HG02763 (cell line): Measurements from ENCODE around the gene TRIP6.
"Not testable (repeated sequence)": the region's sequence is repeated elsewhere in the genome, so short reads cannot be mapped to it uniquely, and the experiment has no call there.

Experiments used
- ATAC-seq: cut with Tn5 transposase; IDR thresholded peaks from one replicate; pipeline ENCODE4 v1.9.1; 2021; ENCODE audit warnings: mild to moderate bottlenecking, moderate library complexity; ENCODE audit not compliant: unreplicated experiment

The TRIP6 gene

DNA sequence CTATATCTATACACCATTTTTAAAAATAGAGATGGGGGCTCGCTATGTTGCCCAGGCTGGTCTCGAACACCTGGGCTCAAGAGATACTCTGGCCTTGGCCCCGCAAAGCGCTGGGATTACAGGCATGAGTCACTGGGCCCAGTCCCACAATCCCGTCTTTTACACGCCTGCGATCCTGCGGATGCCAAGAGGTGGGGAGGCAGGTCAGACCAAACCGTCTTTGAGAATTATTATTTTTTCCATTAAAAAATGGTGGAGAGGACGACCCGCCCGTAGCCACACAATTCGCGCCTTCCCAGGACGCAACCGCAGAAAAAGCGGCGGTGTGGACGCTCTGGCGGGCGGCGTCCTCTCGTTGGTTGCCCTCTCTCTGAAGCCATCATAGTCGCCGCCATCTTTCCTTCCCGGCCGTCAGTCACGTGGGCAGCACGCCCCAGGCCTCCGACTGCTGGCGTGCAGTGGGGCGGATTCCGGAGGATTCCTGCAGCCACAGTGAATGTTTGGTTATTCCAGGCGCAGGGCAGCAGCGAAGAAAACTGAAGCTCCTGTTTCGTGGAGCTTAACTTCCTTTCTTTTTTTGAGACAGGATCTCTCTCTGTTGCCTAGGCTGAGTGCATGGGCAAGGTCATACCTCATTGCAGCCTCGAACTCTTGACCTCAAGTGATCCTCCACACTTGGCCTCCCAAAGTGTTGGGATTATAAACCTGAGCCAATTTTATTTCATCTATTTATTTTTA lies 29.9 kb upstream of the TRIP6 start:
- ATAC-seq = peak; percentile 76

GRCh38 chr7:100839361-100839760 lies 27.8 kb upstream of the TRIP6 start:
- ATAC-seq = no peak

- no peak for ATAC-seq
These were observed 26.6 kb upstream of the TRIP6 start for GRCh38 chr7:100840470-100841100.

DNA sequence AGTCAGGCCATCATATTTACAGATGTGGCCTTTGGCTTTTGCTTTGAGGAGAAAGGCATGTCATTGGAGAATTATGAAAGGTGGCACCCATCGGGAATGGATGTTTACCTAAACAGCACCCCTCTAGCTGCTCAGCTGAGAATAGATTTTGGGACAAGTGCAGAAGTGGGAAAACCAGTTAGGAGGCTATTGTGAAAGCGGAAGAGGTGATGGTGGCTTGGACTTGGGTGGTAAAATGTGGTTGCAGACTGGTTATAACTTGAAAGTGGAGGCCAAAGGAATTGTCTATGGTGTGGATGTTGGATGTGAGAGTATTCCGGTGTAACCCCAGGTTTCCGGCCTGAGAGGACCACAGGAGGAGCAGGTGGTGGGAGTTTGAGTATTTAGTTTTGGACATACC lies 19.8 kb upstream of the TRIP6 start:
- no peak for ATAC-seq

DNA sequence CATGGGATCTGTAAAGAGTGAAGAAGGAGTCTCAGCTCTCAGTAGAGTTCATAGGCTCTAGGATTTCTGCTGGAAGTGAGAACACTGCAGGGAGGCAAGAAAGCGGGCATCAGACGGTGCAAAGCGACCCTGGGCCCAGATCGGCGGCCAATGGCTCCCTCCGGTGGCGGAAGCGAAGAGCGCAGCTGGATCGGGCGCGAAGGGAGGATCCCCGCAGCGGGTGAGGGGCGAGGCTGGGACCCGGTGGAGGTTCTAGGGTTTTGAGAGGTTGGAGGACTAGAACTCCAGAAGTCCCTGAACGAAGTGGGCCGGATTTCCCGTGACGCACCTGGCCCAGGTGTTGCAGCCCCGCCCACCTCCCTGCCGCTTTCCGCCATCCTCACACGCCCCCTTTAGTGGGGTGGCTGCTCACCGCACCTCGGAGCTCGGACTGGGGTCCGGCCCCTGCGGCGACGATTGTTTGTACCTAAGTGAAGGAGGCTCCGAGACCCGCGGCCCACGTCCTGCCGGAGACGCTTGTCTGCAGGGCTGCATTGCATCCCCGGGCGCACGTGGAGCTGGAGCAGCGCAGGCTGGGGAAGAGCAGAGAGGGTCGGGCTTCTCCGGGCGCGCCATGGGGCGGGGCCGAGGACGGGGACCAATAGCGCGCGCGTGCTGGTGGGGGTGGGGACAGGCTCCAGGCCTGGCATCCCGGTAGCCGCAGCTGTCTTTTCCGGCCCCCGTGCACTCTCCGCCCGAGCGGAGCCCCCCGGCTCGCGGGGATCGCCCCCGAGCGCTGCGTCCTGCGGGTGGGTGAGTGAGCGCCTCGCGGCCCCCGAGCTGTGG lies 14.9 kb upstream of the TRIP6 start, which contains the start of gene SLC12A9:
SLC12A9 (plus strand) TSS at position 666 of the 825 bp plus-strand sequence. CDS start 1,485 bp downstream, outside the sequence.
- peak; percentile 92 for ATAC-seq

- no peak for ATAC-seq
These were observed 12.9 kb upstream of the TRIP6 start for GRCh38 chr7:100854146-100854895.

DNA sequence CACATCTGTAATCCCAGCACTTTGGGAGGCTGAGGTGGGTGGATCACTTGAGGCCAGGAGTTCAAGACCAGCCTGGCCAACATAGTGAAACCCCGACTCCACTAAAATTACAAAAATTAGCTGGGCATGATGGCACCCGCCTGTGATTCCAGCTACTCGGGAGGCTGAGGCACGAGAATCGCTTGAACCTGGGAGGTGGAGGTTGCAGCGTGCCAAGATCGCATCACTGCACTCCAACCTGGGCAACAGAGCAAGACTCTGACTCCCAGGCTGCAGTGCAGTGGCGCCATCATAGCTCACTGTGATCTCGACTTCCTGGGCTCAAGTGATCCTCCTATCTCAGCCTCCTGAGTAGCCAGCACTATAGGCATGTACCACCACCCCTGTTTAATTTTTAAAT lies 12.3 kb upstream of the TRIP6 start:
- not testable (repeated sequence) for ATAC-seq

GRCh38 chr7:100855515-100855914 lies 11.7 kb upstream of the TRIP6 start:
- ATAC-seq = no peak

- ATAC-seq = no peak
These were observed 10.3 kb upstream of the TRIP6 start for GRCh38 chr7:100856871-100857282.

- ATAC-seq = no peak
These were observed 7.3 kb upstream of the TRIP6 start for GRCh38 chr7:100859856-100860255.

GRCh38 chr7:100860702-100861615 lies 6.2 kb upstream of the TRIP6 start:
- ATAC-seq = no peak

- no peak for ATAC-seq
These were observed 5.6 kb upstream of the TRIP6 start for GRCh38 chr7:100861616-100861985.

DNA sequence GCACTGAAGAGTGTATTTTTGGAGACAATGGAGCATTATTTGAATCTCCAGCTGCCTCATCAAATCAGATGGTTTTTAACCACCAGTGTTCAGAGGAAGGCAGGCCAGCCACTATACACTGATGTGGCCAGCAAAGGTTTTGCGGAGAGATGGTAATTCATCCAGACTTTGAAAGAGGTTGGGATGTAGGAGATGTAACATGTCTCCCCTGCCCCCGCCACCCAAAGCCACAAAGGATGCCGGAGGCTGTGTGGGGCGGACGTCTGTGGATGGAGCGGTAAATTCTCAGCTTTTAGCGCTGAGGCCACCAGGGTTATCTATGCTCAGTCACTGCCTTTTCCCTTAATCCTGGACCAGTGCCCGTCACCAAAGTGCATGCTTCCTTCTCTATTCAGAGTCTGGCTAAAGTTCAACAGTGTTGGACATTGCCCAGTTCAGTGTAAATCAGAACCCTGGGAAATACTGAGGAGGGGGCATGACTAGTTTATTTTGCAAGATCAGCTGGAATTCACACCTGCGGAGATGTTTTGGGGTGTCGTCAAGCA lies 3.7 kb upstream of the TRIP6 start:
- no peak for ATAC-seq

DNA sequence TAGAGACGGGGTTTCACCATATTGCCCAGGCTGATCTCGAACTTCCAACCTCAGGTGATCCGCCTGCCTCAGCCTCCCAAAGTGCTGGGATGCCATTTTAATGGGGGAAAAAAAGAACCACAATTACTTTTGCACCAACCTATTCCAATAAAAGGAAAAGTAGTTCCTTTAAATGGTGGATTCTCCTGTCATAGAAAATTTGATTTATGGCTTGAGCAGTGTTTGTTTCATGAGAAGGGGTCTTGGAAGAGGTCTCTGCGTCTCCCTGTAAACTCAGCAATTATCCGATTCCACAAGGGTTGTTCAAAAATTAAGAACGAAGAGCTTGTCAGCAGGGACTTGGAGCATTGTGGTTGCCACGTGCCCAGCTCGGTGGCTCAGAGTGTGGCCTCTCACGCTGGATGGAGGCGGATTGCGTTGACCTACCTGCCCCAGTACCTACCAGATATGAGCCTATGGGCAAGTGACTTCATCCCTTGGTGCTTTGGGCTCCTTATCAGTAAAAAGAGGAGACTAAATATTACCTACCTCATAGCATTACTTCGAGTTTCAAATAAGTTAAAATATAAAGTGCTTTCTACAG lies 2.8 kb upstream of the TRIP6 start:
- ATAC-seq = no peak

DNA sequence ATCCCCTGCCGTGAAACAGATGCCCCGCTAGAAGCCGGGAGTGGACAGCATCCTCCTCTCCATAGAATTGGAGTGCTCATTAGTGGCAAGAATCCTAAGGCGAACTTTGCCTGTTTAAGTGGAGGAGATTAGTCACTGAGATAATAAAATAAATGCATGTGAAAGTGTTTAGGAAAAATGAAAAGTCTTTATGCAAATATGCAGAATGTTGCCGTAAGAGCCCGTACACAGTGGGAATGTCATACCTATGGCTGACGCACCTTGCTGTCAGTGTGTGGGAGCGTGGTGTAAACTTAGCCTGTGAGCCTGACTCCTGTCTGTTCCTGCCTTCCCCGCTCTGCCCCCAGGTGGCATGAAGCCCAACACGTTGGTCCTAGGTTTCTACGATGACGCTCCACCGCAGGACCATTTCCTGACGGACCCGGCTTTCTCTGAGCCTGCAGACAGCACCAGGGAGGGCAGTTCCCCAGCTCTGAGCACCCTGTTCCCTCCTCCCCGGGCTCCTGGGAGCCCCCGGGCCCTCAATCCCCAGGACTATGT lies 1.7 kb upstream of the TRIP6 start:
- no peak for ATAC-seq

GRCh38 chr7:100865938-100866728 lies 1.1 kb upstream of the TRIP6 start:
- ATAC-seq = no peak

DNA sequence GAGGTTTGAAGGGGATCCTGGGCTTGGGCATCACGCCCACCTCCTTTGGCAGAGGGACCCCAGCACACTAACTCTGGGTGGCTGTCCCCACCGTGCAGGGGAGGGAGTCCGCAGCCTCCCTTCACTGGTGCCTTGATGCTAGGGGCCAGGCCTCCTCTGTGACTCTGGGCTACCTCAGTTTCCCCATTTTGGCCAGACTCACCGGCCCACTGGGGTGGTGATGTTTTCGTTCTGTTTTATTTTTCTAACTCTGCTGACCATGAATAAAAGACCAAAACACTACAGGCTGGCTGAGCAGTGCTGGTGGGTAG lies 503 bp upstream of the TRIP6 start:
- ATAC-seq = no peak

GRCh38 chr7:100867776-100868485 lies 744 bp downstream of the TRIP6 start:
- no peak for ATAC-seq
